Lung (tissue), 12 donors: Measurements from ENCODE around the gene ID2. TPM values are rescaled to one million over a fixed set of nuclear protein-coding genes. Genes with fewer than 3 reads are reported as not detected.

ENCODE experiments used
- ATAC-seq: fragments of 200-7000 bp; cut with Tn5 transposase; one replicate; pipeline ENCODE4 v1.9.1; 2020; ENCODE audit warnings: moderate number of reproducible peaks; ENCODE audit not compliant: insufficient read depth, low FRiP score
- DNase-seq, 3 donors: peaks; one replicate each; pipeline ENCODE4 v3.0.0-alpha.2; 2013 to 2017
- H3K27ac ChIP-seq, 2 donors: one replicate each; pipeline ENCODE4 v1.5.1; 2013; ENCODE audit warnings: mild to moderate bottlenecking in 2 of 2, moderate library complexity in 2 of 2, control low read depth in 1 of 2, inconsistent platforms in 1 of 2, low read depth in 1 of 2, low read length in 1 of 2
- H3K27me3 ChIP-seq, 3 donors: one replicate each; pipeline ENCODE4 v1.5.1; 2013; ENCODE audit warnings: low read length in 2 of 3; ENCODE audit not compliant: control insufficient read depth in 3 of 3, insufficient read depth in 3 of 3
- H3K36me3 ChIP-seq, 4 donors: one replicate each; pipeline ENCODE4 v1.5.1; 2013; ENCODE audit warnings: low read length in 4 of 4, mild to moderate bottlenecking in 1 of 4, moderate library complexity in 1 of 4; ENCODE audit not compliant: control insufficient read depth in 4 of 4, insufficient read depth in 4 of 4
- H3K4me1 ChIP-seq, 5 donors: one replicate each; pipeline ENCODE4 v1.5.1; 2013; ENCODE audit warnings: low read length in 5 of 5, mild to moderate bottlenecking in 2 of 5, moderate library complexity in 1 of 5; ENCODE audit not compliant: control insufficient read depth in 5 of 5, insufficient read depth in 5 of 5
- H3K4me3 ChIP-seq: one replicate; pipeline ENCODE4 v1.5.1; 2013; ENCODE audit warnings: mild to moderate bottlenecking, control low read depth, moderate library complexity
- H3K9ac ChIP-seq, 2 donors: one replicate each; pipeline ENCODE4 v1.5.1; 2013; ENCODE audit warnings: low read length in 2 of 2, control low read depth in 1 of 2; ENCODE audit not compliant: insufficient read depth in 1 of 2
- H3K9me3 ChIP-seq, 4 donors: one replicate each; pipeline ENCODE4 v1.5.1; 2013; ENCODE audit warnings: low read length in 3 of 4, mild to moderate bottlenecking in 1 of 4, moderate library complexity in 1 of 4; ENCODE audit not compliant: control insufficient read depth in 4 of 4, insufficient read depth in 3 of 4
- WGBS, 2 donors: extraction: QIAGEN DNeasy Blood & Tissue Kit; methylation state at CpG; one replicate each; pipeline ENCODE4 v1.1.7; 2013; 5-methylcytosine and 5-hydroxymethylcytosine counted together
- polyA plus RNA-seq, 2 donors: library from polyadenylated mRNA; stranded (reverse); fragments of 200-250 nt; gene quantifications; one replicate each; pipeline ENCODE4 v1.2.1, GENCODE V29; 2013
- total RNA-seq, 2 donors: library from RNA; depleted of rRNA in 1 of 2; stranded (reverse); fragments of >200 nt in 1 of 2; gene quantifications; one replicate each; pipeline ENCODE4 v1.2.1, GENCODE V29; 2014 to 2021
- TF ChIP-seq, protein P1 (sequence below): IDR thresholded peaks from 2 replicates; pipeline ENCODE4 v1.5.1; 2012; ENCODE audit warnings: mild to moderate bottlenecking; ENCODE audit errors: control extremely low read depth, extremely low read depth
- donor health status: control.
- donor health status: control.
- donor health status: Bipolar disorder and iron deficiency.
- donor health status: healthy.
- donor health status: DM: yes; HTN: yes; CAD: no.

Gene ID2
- total and polyA plus RNA-seq, 4 donors: 67.9 to 227 (median 133) TPM

DNA sequence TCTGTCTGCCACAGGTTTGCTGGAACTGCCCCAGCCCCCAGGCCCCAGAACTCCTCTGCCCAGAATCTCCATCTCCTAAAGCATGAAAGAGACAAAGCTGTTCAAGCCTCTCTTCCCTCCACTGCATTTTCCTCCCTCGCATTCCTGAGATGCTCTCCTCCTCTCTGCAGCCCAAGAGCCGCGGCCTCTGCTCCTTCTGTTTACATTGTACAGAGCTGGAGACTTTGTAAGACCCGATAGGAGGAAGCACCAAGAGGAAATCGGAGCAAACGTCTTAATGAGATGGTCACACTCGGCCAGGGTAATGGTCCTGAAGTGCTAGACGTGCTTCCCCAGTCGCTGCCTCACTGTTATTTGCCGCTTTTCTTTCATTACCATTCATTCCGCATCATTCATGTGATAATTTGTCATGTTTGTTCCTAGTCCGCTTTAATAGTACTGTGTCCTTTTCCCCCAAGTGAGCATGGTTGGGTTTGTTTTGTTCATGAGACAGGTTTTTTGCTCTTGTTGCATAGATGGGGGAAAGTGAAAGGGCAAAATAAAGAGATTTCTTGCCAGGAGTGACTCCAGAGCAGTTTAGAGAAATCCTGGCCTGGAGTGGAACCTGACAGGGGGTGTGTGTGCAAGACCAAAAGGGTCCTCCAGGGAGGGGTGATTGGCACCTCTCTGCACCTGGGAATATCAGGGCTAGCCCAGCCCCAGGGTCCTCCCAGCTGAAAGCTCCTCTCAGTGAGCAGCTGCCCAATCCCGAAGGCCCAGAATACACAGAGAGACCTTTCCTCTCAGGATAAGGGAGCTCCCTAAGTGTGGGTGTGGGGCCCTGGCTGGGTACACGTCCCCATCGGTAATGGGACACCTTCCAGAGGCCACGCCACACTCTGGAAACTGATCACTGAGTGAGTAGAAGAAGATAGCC is 44.9 kb upstream of the ID2 start:
- Histone ChIP-seq H3K27me3 (no peaks in the 10 kb centered on the region), H3K4me1 (peaks cover 0 to 61% (median 32%) of the 10 kb centered on the region in 5 donors), H3K27ac (no peak overlapping the region), H3K9me3 (no peaks in the 10 kb centered on the region), H3K36me3 (no peaks in the 10 kb centered on the region), H3K4me3 (no peak overlapping the region), H3K9ac (no peak overlapping the region)
- 53 to 64% methylated on average over 16 of the region's 16 CpGs for WGBS, 2 donors
- DNase-seq: peak; percentile 70 to 76 (median 73)
- TF ChIP-seq, protein P1, sequence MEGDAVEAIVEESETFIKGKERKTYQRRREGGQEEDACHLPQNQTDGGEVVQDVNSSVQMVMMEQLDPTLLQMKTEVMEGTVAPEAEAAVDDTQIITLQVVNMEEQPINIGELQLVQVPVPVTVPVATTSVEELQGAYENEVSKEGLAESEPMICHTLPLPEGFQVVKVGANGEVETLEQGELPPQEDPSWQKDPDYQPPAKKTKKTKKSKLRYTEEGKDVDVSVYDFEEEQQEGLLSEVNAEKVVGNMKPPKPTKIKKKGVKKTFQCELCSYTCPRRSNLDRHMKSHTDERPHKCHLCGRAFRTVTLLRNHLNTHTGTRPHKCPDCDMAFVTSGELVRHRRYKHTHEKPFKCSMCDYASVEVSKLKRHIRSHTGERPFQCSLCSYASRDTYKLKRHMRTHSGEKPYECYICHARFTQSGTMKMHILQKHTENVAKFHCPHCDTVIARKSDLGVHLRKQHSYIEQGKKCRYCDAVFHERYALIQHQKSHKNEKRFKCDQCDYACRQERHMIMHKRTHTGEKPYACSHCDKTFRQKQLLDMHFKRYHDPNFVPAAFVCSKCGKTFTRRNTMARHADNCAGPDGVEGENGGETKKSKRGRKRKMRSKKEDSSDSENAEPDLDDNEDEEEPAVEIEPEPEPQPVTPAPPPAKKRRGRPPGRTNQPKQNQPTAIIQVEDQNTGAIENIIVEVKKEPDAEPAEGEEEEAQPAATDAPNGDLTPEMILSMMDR: no peak
- ATAC-seq: no peak

DNA sequence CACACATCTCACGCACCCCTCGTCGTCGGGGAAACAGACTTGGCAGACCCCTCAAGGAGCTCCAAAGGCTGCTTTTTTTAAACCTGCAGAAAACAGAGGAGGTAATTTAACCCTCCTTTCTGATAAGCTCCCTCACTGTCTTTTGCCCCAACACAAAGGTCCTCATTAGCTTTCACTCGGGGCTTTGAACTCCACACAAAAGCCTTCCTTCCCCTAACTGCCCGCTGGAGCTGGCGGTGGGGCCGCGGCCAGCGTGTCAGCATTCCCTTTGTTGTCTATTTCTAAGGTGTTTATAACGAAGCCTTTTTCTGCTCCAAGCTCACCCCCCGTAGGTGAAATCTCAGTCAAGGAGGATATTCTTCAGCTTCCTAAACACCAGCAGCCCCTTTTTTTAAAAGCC is 43.5 kb upstream of the ID2 start:
- Histone ChIP-seq H3K27me3 (no peaks in the 10 kb centered on the region), H3K4me3 (no peak overlapping the region), H3K27ac (no peak overlapping the region), H3K36me3 (no peaks in the 10 kb centered on the region), H3K9ac (no peak overlapping the region), H3K4me1 (peaks cover 0 to 66% (median 32%) of the 10 kb centered on the region in 5 donors), H3K9me3 (no peaks in the 10 kb centered on the region)
- no peak for DNase-seq
- 87 to 91% methylated on average over 12 of the region's 12 CpGs for WGBS, 2 donors
- no peak for ATAC-seq
- TF ChIP-seq, protein P1: no peak

DNA sequence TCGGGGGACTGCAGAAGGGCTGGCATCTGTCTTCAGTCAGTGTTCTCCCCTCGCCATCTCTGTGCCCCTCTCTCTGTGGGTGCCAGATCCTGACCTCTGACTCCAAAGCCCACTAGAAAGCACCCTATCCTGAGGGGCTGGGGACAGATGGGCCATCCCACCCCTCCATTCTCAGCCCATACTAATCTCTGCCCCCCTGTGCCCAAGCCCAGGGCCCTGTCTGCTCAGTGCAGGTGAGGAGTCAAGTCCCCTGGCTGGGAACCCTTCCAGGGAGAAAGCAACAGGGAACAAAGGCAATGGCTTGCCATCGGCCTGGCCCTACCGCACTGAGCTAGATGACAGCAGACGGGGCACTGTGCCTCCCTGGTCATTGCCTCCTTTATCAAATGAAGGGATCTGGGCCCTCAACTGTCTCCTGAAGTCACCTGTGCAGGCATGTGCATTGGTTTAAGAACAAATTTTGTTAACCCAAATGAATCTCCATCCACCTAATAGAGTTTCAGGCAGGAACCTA is 42.7 kb upstream of the ID2 start:
- DNase-seq (no peak), ATAC-seq (no peak)
- TF ChIP-seq, protein P1: no peak
- H3K9me3 ChIP-seq: no peaks in the 10 kb centered on the region
- H3K36me3 ChIP-seq: no peaks in the 10 kb centered on the region
- peaks cover 0 to 63% (median 26%) of the 10 kb centered on the region in 5 donors for H3K4me1 ChIP-seq
- no peaks in the 10 kb centered on the region for H3K27me3 ChIP-seq
- 97 to 98% methylated on average over 5 of the region's 5 CpGs for WGBS, 2 donors
- H3K27ac ChIP-seq: no peak overlapping the region
- H3K4me3 ChIP-seq: no peak overlapping the region
- H3K9ac ChIP-seq: no peak overlapping the region
